ENCODE data around the gene HSFX4. TPM values are rescaled to one million over a fixed set of nuclear protein-coding genes. Genes with fewer than 3 reads are reported as not detected.
"Not testable (repeated sequence)": the region's sequence is repeated elsewhere in the genome, so short reads cannot be mapped to it uniquely, and the experiment has no call there.

Gene HSFX4
- total and polyA plus RNA-seq, 4 donors, result 0.03 TPM; not detected in 3

DNA sequence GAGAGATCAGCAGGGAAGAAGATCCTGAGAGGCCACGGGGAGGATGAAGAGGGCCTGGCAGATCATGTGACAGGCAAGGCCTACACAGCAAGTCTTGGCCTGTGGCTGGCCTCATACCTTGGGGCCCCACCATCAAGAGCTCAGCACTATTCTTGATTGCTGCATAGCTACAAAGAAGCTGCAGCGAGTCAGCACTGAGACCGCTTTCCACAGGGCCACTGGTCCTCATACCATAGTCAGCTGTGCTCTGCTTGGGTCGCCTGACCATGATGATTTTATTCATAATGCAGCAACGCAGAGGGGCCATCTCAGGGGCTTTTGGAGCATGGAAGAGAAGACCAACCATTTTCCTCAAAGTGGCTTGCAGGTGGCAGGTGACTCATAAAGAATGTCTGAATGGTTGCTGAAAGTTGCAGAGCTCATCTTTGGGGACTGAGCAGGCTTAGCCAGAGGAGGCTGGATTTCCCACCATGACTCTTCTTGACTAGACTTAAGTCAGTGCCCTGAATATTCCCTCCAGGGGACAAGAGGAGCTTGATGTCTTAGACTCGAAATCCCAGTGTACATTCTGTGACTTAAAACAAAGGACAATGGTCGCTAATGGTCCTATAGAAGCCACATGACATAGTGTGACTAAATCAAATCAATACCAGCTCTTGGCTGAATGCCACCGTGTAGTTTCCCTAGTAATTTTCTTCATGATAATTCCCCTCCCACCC is 2.0 kb upstream of the HSFX4 start:
- DNase-seq; ATAC-seq (ENCODE audit: insufficient read depth, low FRiP score); H3K4me3 ChIP-seq; H3K27ac ChIP-seq (ENCODE audit: low read depth in 1 of 2, low read length in 1 of 2); H3K4me1 ChIP-seq (ENCODE audit: control insufficient read depth in 5 of 5, insufficient read depth in 5 of 5, low read length in 5 of 5); H3K27me3 ChIP-seq (ENCODE audit: control insufficient read depth in 3 of 3, insufficient read depth in 3 of 3, low read length in 2 of 3); H3K9me3 ChIP-seq (ENCODE audit: control insufficient read depth in 4 of 4, insufficient read depth in 3 of 4, low read length in 3 of 4); H3K9ac ChIP-seq (ENCODE audit: insufficient read depth in 1 of 2, low read length in 2 of 2); H3K36me3 ChIP-seq (ENCODE audit: control insufficient read depth in 4 of 4, insufficient read depth in 4 of 4, low read length in 4 of 4): not testable (repeated sequence)
- WGBS, 2 donors, result 82% methylated on average over 1 of the region's 8 CpGs; no CpG with 5 or more reads in 1 of the 2 donors

DNA sequence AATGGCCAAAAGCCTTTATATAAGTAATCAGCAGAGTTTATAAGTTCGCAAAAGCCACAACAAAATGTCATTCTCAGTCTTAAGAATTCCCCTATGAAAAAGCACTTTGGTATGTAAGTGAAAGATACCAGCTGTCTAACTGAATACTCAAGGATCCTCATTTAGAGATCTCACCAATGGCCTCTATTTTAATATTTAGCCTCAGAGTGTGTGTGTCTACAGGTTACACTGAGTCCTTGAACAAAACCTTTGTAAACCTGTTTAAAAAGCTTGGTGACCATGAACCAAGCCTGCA is 1.5 kb upstream of the HSFX4 start:
- not testable (repeated sequence) for H3K27ac ChIP-seq (ENCODE audit: low read depth in 1 of 2, low read length in 1 of 2); H3K4me3 ChIP-seq; ATAC-seq (ENCODE audit: insufficient read depth, low FRiP score); H3K27me3 ChIP-seq (ENCODE audit: control insufficient read depth in 3 of 3, insufficient read depth in 3 of 3, low read length in 2 of 3); H3K9me3 ChIP-seq (ENCODE audit: control insufficient read depth in 4 of 4, insufficient read depth in 3 of 4, low read length in 3 of 4); DNase-seq; H3K9ac ChIP-seq (ENCODE audit: insufficient read depth in 1 of 2, low read length in 2 of 2); H3K36me3 ChIP-seq (ENCODE audit: control insufficient read depth in 4 of 4, insufficient read depth in 4 of 4, low read length in 4 of 4); H3K4me1 ChIP-seq (ENCODE audit: control insufficient read depth in 5 of 5, insufficient read depth in 5 of 5, low read length in 5 of 5)
- no CpG with 5 or more reads among the region's 1 CpG for WGBS, 2 donors

DNA sequence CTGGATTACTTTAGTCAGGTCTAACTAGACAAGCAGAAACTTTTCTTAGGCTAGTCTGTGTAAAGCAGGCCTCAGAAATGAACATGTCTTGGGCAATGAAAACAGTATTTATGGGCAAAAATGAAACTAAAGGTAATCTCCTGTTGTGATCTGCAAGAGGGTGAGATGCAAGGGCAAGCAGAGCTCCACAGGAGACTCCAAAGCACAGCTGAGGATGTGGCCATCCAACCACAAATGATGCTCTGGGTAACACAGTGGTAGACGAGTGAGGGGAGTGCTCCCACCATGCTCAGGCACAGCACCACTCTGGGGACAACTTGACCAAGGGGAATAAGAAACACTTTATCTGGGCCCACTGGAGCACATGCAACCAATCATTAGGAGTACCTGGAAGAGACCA is 738 bp upstream of the HSFX4 start:
- not testable (repeated sequence) for H3K9me3 ChIP-seq (ENCODE audit: control insufficient read depth in 4 of 4, insufficient read depth in 3 of 4, low read length in 3 of 4); H3K9ac ChIP-seq (ENCODE audit: insufficient read depth in 1 of 2, low read length in 2 of 2); H3K36me3 ChIP-seq (ENCODE audit: control insufficient read depth in 4 of 4, insufficient read depth in 4 of 4, low read length in 4 of 4); H3K4me3 ChIP-seq; ATAC-seq (ENCODE audit: insufficient read depth, low FRiP score); DNase-seq; H3K27ac ChIP-seq (ENCODE audit: low read depth in 1 of 2, low read length in 1 of 2); H3K4me1 ChIP-seq (ENCODE audit: control insufficient read depth in 5 of 5, insufficient read depth in 5 of 5, low read length in 5 of 5); H3K27me3 ChIP-seq (ENCODE audit: control insufficient read depth in 3 of 3, insufficient read depth in 3 of 3, low read length in 2 of 3)
- 77% methylated on average over 1 of the region's 1 CpG; no CpG with 5 or more reads in 1 of the 2 donors for WGBS, 2 donors

DNA sequence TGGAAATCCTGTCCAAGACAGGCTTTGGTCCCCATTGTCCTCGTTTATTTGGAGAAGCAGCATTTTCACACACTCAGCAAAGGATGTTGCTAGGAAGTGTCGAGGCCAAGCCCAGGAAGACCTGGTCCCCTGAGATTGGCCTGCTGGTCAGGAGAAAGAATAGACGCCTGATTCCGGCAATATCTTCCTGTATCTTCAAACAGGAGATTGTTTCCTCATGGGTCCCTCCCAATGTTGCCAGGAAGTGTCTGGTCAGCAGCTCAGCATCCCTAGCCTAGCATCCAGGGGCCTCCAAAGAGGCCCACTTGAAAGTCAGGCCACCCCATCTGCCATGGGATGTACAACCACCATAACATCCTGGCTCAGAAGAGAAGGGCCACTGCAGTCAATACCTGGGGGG is 2.0 kb downstream of the HSFX4 start:
- not testable (repeated sequence) for H3K36me3 ChIP-seq (ENCODE audit: control insufficient read depth in 4 of 4, insufficient read depth in 4 of 4, low read length in 4 of 4); H3K27me3 ChIP-seq (ENCODE audit: control insufficient read depth in 3 of 3, insufficient read depth in 3 of 3, low read length in 2 of 3); H3K4me1 ChIP-seq (ENCODE audit: control insufficient read depth in 5 of 5, insufficient read depth in 5 of 5, low read length in 5 of 5); DNase-seq; ATAC-seq (ENCODE audit: insufficient read depth, low FRiP score); H3K9ac ChIP-seq (ENCODE audit: insufficient read depth in 1 of 2, low read length in 2 of 2); H3K9me3 ChIP-seq (ENCODE audit: control insufficient read depth in 4 of 4, insufficient read depth in 3 of 4, low read length in 3 of 4); H3K4me3 ChIP-seq; H3K27ac ChIP-seq (ENCODE audit: low read depth in 1 of 2, low read length in 1 of 2)
- 31 to 60% methylated on average over 1 to 2 of the region's 4 CpGs for WGBS, 2 donors

DNA sequence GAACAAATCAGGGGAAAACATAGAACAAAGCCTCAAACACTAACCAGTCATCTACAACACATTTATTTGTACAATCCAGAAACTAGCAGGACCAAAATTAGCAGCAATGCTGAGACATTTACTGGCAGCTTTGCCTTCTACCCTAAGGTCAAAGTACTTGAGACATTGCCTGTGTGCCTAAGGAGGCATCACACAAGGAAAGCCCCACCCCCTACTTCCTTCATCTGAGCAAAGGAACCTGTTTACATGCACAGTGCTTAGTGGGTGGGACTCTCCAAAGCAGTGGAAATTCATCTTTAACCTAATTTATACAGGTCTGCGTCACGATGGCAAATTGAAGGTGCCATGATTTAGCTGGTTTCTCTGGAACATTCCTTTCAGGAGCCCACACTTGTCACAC is 2.8 kb downstream of the HSFX4 start:
- not testable (repeated sequence) for H3K27ac ChIP-seq (ENCODE audit: low read depth in 1 of 2, low read length in 1 of 2); H3K4me3 ChIP-seq; H3K36me3 ChIP-seq (ENCODE audit: control insufficient read depth in 4 of 4, insufficient read depth in 4 of 4, low read length in 4 of 4); DNase-seq; H3K4me1 ChIP-seq (ENCODE audit: control insufficient read depth in 5 of 5, insufficient read depth in 5 of 5, low read length in 5 of 5); H3K27me3 ChIP-seq (ENCODE audit: control insufficient read depth in 3 of 3, insufficient read depth in 3 of 3, low read length in 2 of 3); H3K9me3 ChIP-seq (ENCODE audit: control insufficient read depth in 4 of 4, insufficient read depth in 3 of 4, low read length in 3 of 4); ATAC-seq (ENCODE audit: insufficient read depth, low FRiP score); H3K9ac ChIP-seq (ENCODE audit: insufficient read depth in 1 of 2, low read length in 2 of 2)
- 90 to 92% methylated on average over 2 of the region's 2 CpGs for WGBS, 2 donors

DNA sequence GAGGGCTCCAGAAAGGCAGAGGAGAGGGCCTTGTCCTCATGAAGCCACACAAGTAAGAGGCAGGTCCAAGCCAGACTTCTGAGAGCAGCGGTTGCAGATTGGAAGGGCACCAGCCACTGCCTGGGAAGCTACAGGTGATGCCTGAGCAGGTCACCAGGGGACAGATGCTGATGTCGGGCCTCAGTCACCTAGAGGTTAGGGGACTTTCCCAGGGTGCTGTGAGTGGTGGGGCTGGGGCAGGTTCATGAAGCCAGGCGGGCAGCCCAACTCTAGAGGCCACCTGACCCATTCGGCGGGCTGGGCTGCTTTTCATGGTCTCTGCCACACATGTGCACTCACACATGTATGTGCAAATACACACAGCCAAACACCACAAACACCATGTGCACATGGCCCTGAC is 3.6 kb downstream of the HSFX4 start:
- not testable (repeated sequence) for H3K9me3 ChIP-seq (ENCODE audit: control insufficient read depth in 4 of 4, insufficient read depth in 3 of 4, low read length in 3 of 4); H3K9ac ChIP-seq (ENCODE audit: insufficient read depth in 1 of 2, low read length in 2 of 2); H3K27me3 ChIP-seq (ENCODE audit: control insufficient read depth in 3 of 3, insufficient read depth in 3 of 3, low read length in 2 of 3); H3K27ac ChIP-seq (ENCODE audit: low read depth in 1 of 2, low read length in 1 of 2); H3K4me1 ChIP-seq (ENCODE audit: control insufficient read depth in 5 of 5, insufficient read depth in 5 of 5, low read length in 5 of 5); ATAC-seq (ENCODE audit: insufficient read depth, low FRiP score); H3K36me3 ChIP-seq (ENCODE audit: control insufficient read depth in 4 of 4, insufficient read depth in 4 of 4, low read length in 4 of 4); DNase-seq; H3K4me3 ChIP-seq
- WGBS, 2 donors, result 100% methylated on average over 1 of the region's 5 CpGs

DNA sequence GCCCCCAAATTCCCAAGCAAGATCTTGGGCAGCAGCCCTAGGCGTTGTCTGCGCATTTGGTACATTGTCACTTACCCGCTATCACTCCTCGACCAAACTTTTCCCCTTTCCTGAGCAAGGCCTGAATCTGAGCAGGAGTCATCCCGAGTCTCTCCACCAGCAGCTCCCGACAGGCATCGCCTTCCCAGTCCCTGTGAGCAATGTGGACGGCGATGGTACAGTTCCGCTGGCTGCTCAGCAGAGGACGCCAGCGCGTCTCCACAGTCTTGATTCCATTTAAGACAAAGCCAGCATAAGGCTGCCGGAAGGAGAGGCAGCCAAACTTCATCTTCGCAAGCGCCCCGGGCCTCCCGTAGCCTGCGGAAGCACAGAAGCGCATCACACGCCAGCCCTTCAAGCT is 4.2 kb downstream of the HSFX4 start:
- not testable (repeated sequence) for H3K4me1 ChIP-seq (ENCODE audit: control insufficient read depth in 5 of 5, insufficient read depth in 5 of 5, low read length in 5 of 5); H3K27me3 ChIP-seq (ENCODE audit: control insufficient read depth in 3 of 3, insufficient read depth in 3 of 3, low read length in 2 of 3); H3K9ac ChIP-seq (ENCODE audit: insufficient read depth in 1 of 2, low read length in 2 of 2); H3K4me3 ChIP-seq; H3K9me3 ChIP-seq (ENCODE audit: control insufficient read depth in 4 of 4, insufficient read depth in 3 of 4, low read length in 3 of 4); H3K27ac ChIP-seq (ENCODE audit: low read depth in 1 of 2, low read length in 1 of 2); H3K36me3 ChIP-seq (ENCODE audit: control insufficient read depth in 4 of 4, insufficient read depth in 4 of 4, low read length in 4 of 4); ATAC-seq (ENCODE audit: insufficient read depth, low FRiP score); DNase-seq
- 78 to 89% methylated on average over 6 to 18 of the region's 21 CpGs for WGBS, 2 donors

DNA sequence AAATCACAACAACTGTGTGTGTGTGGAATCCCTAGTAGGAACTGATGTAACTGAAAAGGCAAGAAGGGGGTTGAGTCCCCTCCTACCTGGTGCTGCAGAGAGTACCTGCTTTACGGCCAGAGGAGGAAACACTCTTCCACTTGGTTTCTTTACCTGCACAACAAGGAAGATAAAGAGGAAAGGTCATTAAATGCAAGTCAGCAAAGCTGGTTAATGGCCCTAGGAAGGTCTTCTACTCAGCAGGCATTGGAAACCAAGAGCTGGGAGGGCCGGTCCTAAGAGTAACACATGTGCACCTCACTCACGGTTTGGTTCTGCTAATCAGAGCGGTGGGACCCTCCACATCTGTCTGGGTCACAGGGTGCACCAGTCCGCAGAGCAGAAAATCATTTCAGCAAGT is 8.0 kb downstream of the HSFX4 start:
- peak overlapping the region; percentile 56 to 94 for H3K9ac ChIP-seq (ENCODE audit: insufficient read depth in 1 of 2, low read length in 2 of 2)
- not testable (repeated sequence) for H3K4me1 ChIP-seq (ENCODE audit: control insufficient read depth in 5 of 5, insufficient read depth in 5 of 5, low read length in 5 of 5); ATAC-seq (ENCODE audit: insufficient read depth, low FRiP score); H3K9me3 ChIP-seq (ENCODE audit: control insufficient read depth in 4 of 4, insufficient read depth in 3 of 4, low read length in 3 of 4); DNase-seq; H3K27me3 ChIP-seq (ENCODE audit: control insufficient read depth in 3 of 3, insufficient read depth in 3 of 3, low read length in 2 of 3); H3K36me3 ChIP-seq (ENCODE audit: control insufficient read depth in 4 of 4, insufficient read depth in 4 of 4, low read length in 4 of 4); H3K27ac ChIP-seq (ENCODE audit: low read depth in 1 of 2, low read length in 1 of 2)
- peak overlapping the region; percentile 60 for H3K4me3 ChIP-seq
- 55 to 61% methylated on average over 5 of the region's 5 CpGs for WGBS, 2 donors

Measured in lung (tissue), 10 donors.